Lower leg skin (tissue), 4 donors: ENCODE measurements around the gene SVOPL. TPM values are rescaled to one million over a fixed set of nuclear protein-coding genes. Genes with fewer than 3 reads are reported as not detected.

ENCODE experiments used
- DNase-seq, 2 donors: peaks; one replicate each; pipeline ENCODE4 v3.0.0-alpha.2; 2019; ENCODE audit warnings: low spot score in 2 of 2
- H3K4me3 ChIP-seq: fragments of 200-600 bp; sonication (generic); 2 replicates; pipeline ENCODE4 v1.5.1; 2017; ENCODE audit warnings: mild to moderate bottlenecking, low read depth; ENCODE audit not compliant: poor library complexity, severe bottlenecking
- CTCF ChIP-seq, 3 donors: fragments of 450-650 bp; IDR thresholded peaks; one replicate each; pipeline ENCODE4 v1.5.1; 2016; ENCODE audit warnings: antibody characterized with exemption in 3 of 3, mild to moderate bottlenecking in 3 of 3, moderate library complexity in 2 of 3
- POLR2A ChIP-seq, 2 donors: fragments of 450-650 bp; IDR thresholded peaks; one replicate each; pipeline ENCODE4 v1.6.1; 2016 to 2017; ENCODE audit warnings: antibody characterized with exemption in 2 of 2, mild to moderate bottlenecking in 1 of 2, moderate library complexity in 1 of 2
- WGBS, 2 donors: methylation state at CpG; one replicate each; pipeline ENCODE4 v1.1.5; 2018; 5-methylcytosine and 5-hydroxymethylcytosine counted together
- intact Hi-C: fragments of 100-400 bp; cut with DNase I; formaldehyde crosslinking; loops from one replicate; pipeline ENCODE4 v1.15.0; 2023; ENCODE audit warnings: low total_unique reads
- total RNA-seq, 4 donors: library from RNA; depleted of rRNA; stranded (reverse); fragments of >200 nt; gene quantifications; one replicate each; pipeline ENCODE4 v1.1.0, GENCODE V29; 2016

The SVOPL gene
- total RNA-seq, 4 donors from 2014 or later, result 0.21 to 1.6 TPM; not detected in 2

- TF ChIP-seq CTCF (IDR thresholded peaks at IDR 0.05), result no peak
- intact Hi-C loops, result no loop called here
- no peak overlapping the region for H3K4me3 ChIP-seq
- WGBS, 2 donors, result 98 to 100% methylated on average over 2 of the region's 2 CpGs
- DNase-seq, result no peak
These were observed 44.2 kb downstream of the SVOPL start for GRCh38 chr7:138656952-138657351.

- DNase-seq, result no peak
- intact Hi-C loops, result no loop called here
- no peak overlapping the region for H3K4me3 ChIP-seq
- WGBS, 2 donors, result 72 to 89% methylated on average over 5 of the region's 5 CpGs
- TF ChIP-seq POLR2A (IDR thresholded peaks at IDR 0.05) (no peak), CTCF (IDR thresholded peaks at IDR 0.05) (no peak)
These were observed 46.5 kb downstream of the SVOPL start for GRCh38 chr7:138654616-138655015.

GRCh38 chr7:138649506-138649905 is 51.7 kb downstream of the SVOPL start:
- 86 to 88% methylated on average over 5 of the region's 5 CpGs for WGBS, 2 donors
- H3K4me3 ChIP-seq, result no peak overlapping the region
- intact Hi-C loops, result no loop called here
- TF ChIP-seq CTCF (IDR thresholded peaks at IDR 0.05), result no peak
- no peak for TF ChIP-seq POLR2A (IDR thresholded peaks at IDR 0.05)
- no peak for DNase-seq

- TF ChIP-seq POLR2A (IDR thresholded peaks at IDR 0.05), result no peak
- TF ChIP-seq CTCF (IDR thresholded peaks at IDR 0.05), result no peak
- WGBS, 2 donors, result 88 to 89% methylated on average over 7 of the region's 7 CpGs
- intact Hi-C loops, result no loop called here
These were observed 55.9 kb downstream of the SVOPL start for GRCh38 chr7:138645284-138645683.

GRCh38 chr7:138632826-138633602 is 68.1 kb downstream of the SVOPL start:
- TF ChIP-seq CTCF (IDR thresholded peaks at IDR 0.05), result no peak
- TF ChIP-seq POLR2A (IDR thresholded peaks at IDR 0.05), result no peak
- intact Hi-C loops, result no loop called here
- no peak for DNase-seq
- WGBS, 2 donors, result 61 to 65% methylated on average over 12 of the region's 12 CpGs
- H3K4me3 ChIP-seq, result no peak overlapping the region

More at GRCh38 chr7:138645284-138645683, 55.9 kb downstream of the SVOPL start:
- DNase-seq, result no peak
- no peak overlapping the region for H3K4me3 ChIP-seq

GRCh38 chr7:138632384-138632783 is 68.8 kb downstream of the SVOPL start:
- intact Hi-C loops, result no loop called here
- 68 to 93% methylated on average over 2 of the region's 2 CpGs for WGBS, 2 donors
- peak in 1 of 2 donors; percentile 45 for DNase-seq
- TF ChIP-seq POLR2A (IDR thresholded peaks at IDR 0.05) (no peak), CTCF (IDR thresholded peaks at IDR 0.05) (no peak)
- no peak overlapping the region for H3K4me3 ChIP-seq
